Central memory CD8-positive, alpha-beta T cell (primary cell): ENCODE measurements around the gene USP2.

ENCODE experiments used
- ATAC-seq: fragments of 150-1000 bp; cut with Tn5 transposase; replicated peaks from 2 replicates; pipeline ENCODE4 v1.10.0; 2022; ENCODE audit warnings: mild to moderate bottlenecking, moderate FRiP score, moderate number of reproducible peaks; ENCODE audit not compliant: poor library complexity, severe bottlenecking; ENCODE audit errors: extremely low read depth
- DNase-seq, 2 donors: peaks; one replicate each; pipeline ENCODE4 v3.0.0; 2021; ENCODE audit warnings: low spot score in 2 of 2
- H3K27ac Mint-ChIP-seq: one replicate; pipeline ENCODE4 v1.8.0; 2022; ENCODE audit warnings: low read depth, mild to moderate bottlenecking, moderate library complexity, mixed read lengths
- H3K27me3 Mint-ChIP-seq: one replicate; pipeline ENCODE4 v1.8.0; 2022; ENCODE audit warnings: mixed read lengths
- H3K36me3 Mint-ChIP-seq: one replicate; pipeline ENCODE4 v1.8.0; 2022; ENCODE audit warnings: mild to moderate bottlenecking, moderate library complexity, mixed read lengths; ENCODE audit not compliant: insufficient read depth
- H3K4me1 Mint-ChIP-seq: one replicate; pipeline ENCODE4 v1.8.0; 2022; ENCODE audit warnings: mixed read lengths
- H3K4me3 Mint-ChIP-seq: one replicate; pipeline ENCODE4 v1.8.0; 2022; ENCODE audit warnings: mild to moderate bottlenecking, moderate library complexity, mixed read lengths
- H3K9me3 Mint-ChIP-seq: one replicate; pipeline ENCODE4 v1.8.0; 2022; ENCODE audit warnings: mixed read lengths

The USP2 gene

GRCh38 chr11:119316016-119316728, 65.3 kb downstream of the USP2 start:
- ATAC-seq (no peak), DNase-seq (no peak)
- Mint-ChIP-seq H3K9me3 (no peaks in the 10 kb centered on the region), H3K36me3 (peaks cover 2% of the 10 kb centered on the region), H3K4me1 (peaks cover 16% of the 10 kb centered on the region), H3K4me3 (peak overlapping the region; percentile 67), H3K27me3 (peaks cover 49% of the 10 kb centered on the region), H3K27ac (no peak overlapping the region)

GRCh38 chr11:119315131-119316015, 66.1 kb downstream of the USP2 start:
- Mint-ChIP-seq H3K27me3 (peaks cover 49% of the 10 kb centered on the region), H3K27ac (no peak overlapping the region)
- DNase-seq = no peak

DNA sequence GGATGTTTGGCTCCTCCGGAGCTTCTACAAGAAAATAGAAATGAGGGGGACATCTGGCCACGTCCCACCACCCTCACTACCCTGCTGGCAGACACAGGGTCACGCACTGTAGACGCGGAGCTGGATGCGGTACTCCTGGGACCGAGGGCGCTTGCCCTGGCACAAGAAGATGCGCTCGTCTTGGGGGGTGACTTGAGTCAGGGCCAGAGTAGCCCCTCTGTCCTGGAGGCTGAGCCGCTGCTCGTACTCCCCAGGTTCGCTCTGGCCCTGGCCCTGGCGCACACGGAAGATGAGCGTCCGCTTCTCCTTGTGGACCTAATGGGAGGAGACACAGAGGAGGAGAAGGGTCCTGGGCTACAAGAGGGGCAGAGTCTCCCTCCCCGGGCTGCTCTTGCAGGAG, 66.8 kb downstream of the USP2 start:
- ATAC-seq = no peak
- Mint-ChIP-seq H3K4me3 (peak overlapping the region; percentile 67), H3K36me3 (peaks cover 2% of the 10 kb centered on the region), H3K9me3 (no peaks in the 10 kb centered on the region), H3K4me1 (peaks cover 10% of the 10 kb centered on the region), H3K27ac (no peak overlapping the region), H3K27me3 (peaks cover 45% of the 10 kb centered on the region)
- DNase-seq = no peak

More at GRCh38 chr11:119315131-119316015, 66.1 kb downstream of the USP2 start:
- peak; percentile 68 for ATAC-seq
- no peaks in the 10 kb centered on the region for H3K9me3 Mint-ChIP-seq
- peaks cover 2% of the 10 kb centered on the region for H3K36me3 Mint-ChIP-seq
- peak overlapping the region; percentile 67 for H3K4me3 Mint-ChIP-seq
- peaks cover 14% of the 10 kb centered on the region for H3K4me1 Mint-ChIP-seq

DNA sequence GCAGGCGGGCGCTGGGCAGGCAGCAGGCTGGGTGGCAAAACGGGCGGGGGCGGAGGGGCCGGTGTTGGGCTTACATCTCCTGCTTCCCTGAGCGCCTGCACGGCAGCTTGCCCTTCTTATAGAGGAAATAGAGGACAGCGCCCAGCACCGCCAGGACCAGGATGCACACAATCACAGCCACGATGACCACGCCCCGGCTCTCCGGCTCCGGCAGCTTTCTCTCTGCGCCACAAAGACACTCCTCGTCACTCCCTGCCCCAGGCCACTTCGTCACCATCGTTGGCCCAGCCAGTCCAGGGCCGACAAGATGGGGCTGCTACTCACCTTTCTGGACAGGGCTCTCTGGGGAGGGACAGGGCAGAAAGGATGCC, 70.8 kb downstream of the USP2 start:
- peaks cover 5% of the 10 kb centered on the region for H3K4me1 Mint-ChIP-seq
- no peak overlapping the region for H3K4me3 Mint-ChIP-seq
- H3K36me3 Mint-ChIP-seq = peaks cover 2% of the 10 kb centered on the region
- no peaks in the 10 kb centered on the region for H3K9me3 Mint-ChIP-seq
- DNase-seq (no peak), ATAC-seq (no peak)
- peaks cover 17% of the 10 kb centered on the region for H3K27me3 Mint-ChIP-seq
- no peak overlapping the region for H3K27ac Mint-ChIP-seq

DNA sequence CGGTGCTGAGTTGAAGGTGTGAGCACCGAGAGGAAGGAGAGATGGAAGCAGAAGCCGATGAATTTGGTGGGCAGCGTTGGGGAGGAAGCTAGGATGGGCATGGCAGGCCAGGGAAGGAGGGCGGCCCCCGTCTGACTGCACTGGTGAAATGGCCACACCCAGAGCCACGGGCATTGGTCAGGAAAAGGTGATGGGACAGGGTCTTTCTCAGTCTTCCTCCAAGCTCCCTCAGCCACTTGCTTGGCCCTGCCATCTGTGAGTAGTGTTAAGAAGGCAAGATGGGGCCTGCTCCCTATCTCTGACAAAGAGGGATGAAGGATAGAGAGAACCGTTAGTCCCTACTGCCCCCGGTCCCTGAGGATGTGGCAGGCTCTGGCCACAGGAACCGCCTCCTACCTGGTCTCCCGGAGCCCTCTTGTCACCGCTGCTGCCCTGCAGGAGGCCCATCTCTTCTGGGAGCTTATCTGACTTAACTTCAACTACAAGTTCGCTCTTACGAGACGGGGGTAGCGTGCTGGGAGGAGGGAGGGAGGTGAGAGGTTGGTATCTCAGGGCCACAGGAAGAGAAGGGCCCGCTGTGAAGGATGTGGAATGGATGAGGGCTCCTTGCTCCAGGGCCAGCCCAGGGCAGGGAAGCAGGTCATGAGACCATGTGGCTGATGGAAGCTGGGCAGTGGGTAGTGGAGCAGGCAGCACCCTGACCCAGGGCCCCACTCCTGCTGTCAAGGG, 71.4 kb downstream of the USP2 start:
- Mint-ChIP-seq H3K27ac (no peak overlapping the region), H3K4me1 (no peaks in the 10 kb centered on the region), H3K4me3 (no peak overlapping the region), H3K9me3 (no peaks in the 10 kb centered on the region), H3K36me3 (peaks cover 2% of the 10 kb centered on the region), H3K27me3 (peaks cover 12% of the 10 kb centered on the region)
- DNase-seq (no peak), ATAC-seq (no peak)

- Mint-ChIP-seq H3K36me3 (peaks cover 2% of the 10 kb centered on the region), H3K27me3 (peaks cover 5% of the 10 kb centered on the region), H3K27ac (no peak overlapping the region), H3K4me1 (no peaks in the 10 kb centered on the region), H3K9me3 (no peaks in the 10 kb centered on the region), H3K4me3 (no peak overlapping the region)
- no peak for ATAC-seq
- no peak for DNase-seq
These were observed 72.1 kb downstream of the USP2 start for GRCh38 chr11:119309411-119309810.

DNA sequence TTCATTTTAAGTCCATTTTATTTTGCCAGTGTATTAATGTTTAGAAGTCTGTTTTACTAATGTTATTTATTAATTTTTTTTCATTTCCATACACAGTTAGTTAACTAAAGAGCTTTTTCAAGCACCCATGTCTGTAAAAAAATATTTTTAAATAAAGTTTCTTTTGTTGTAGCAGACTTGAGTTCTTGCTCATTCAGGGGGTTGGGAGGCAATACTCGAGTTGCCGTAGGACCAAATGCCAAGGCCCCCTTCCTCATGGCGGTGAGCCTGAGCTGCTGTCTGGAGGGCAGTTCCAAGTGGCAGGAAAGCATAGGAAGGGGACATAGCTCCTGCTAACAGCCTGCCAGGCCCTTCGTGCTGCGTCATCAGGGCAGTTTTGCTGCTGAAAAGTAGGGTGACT, 73.5 kb downstream of the USP2 start:
- no peaks in the 10 kb centered on the region for H3K9me3 Mint-ChIP-seq
- no peak for DNase-seq
- no peaks in the 10 kb centered on the region for H3K27me3 Mint-ChIP-seq
- no peak overlapping the region for H3K4me3 Mint-ChIP-seq
- no peak overlapping the region for H3K27ac Mint-ChIP-seq
- peaks cover 8% of the 10 kb centered on the region for H3K36me3 Mint-ChIP-seq
- ATAC-seq = no peak
- H3K4me1 Mint-ChIP-seq = no peaks in the 10 kb centered on the region

DNA sequence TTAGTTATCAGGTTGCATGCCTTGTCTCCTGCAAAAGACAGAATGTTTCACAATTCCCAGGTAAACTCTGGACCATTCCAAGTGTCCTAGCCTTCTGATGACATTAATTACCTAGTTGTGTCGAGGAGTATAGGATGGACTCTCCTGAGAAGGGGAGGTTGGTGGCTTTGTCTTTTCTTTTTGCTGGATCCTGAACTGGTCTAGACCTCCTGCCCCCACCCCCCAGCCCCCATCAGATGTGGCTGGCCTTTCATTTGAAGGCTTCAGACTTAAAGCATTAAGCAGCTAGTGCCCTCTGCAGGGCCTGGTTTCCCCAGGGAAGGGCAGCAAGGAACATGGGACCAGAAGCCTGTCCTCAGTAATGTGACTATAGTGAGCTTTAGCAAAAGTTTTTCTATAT, 74.3 kb downstream of the USP2 start:
- Mint-ChIP-seq H3K27ac (no peak overlapping the region), H3K4me3 (no peak overlapping the region), H3K36me3 (peaks cover 12% of the 10 kb centered on the region), H3K27me3 (no peaks in the 10 kb centered on the region), H3K9me3 (no peaks in the 10 kb centered on the region), H3K4me1 (no peaks in the 10 kb centered on the region)
- no peak for DNase-seq
- ATAC-seq = no peak

DNA sequence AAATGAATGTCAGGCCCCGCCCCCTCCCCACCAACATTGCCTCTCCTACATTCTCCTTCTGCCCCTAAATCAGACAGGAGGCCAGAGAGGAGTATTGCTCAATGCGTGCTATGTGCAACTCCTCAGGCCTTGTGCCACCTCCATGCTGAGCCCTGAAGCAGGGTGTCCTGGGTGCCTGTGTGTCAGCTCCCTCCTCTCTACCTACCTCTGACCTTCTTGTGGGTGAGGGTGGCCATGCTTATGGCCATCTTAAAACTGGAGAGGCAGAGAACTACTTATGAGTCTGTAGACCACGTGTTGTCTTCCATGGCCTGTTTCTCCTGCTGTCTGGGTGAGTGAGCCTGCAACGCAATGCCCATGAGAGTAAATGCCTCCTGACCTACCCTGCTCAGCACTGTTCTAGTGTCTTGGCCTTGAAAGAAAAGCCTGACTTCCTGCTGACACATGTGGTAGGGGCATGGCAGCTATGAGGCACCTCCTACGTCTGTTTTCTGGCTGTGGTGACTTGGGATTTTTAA, 75.1 kb downstream of the USP2 start:
- H3K4me3 Mint-ChIP-seq = no peak overlapping the region
- DNase-seq (no peak), ATAC-seq (peak; percentile 28)
- no peak overlapping the region for H3K27ac Mint-ChIP-seq
- no peaks in the 10 kb centered on the region for H3K9me3 Mint-ChIP-seq
- H3K27me3 Mint-ChIP-seq = no peaks in the 10 kb centered on the region
- no peaks in the 10 kb centered on the region for H3K4me1 Mint-ChIP-seq
- H3K36me3 Mint-ChIP-seq = peaks cover 13% of the 10 kb centered on the region

DNA sequence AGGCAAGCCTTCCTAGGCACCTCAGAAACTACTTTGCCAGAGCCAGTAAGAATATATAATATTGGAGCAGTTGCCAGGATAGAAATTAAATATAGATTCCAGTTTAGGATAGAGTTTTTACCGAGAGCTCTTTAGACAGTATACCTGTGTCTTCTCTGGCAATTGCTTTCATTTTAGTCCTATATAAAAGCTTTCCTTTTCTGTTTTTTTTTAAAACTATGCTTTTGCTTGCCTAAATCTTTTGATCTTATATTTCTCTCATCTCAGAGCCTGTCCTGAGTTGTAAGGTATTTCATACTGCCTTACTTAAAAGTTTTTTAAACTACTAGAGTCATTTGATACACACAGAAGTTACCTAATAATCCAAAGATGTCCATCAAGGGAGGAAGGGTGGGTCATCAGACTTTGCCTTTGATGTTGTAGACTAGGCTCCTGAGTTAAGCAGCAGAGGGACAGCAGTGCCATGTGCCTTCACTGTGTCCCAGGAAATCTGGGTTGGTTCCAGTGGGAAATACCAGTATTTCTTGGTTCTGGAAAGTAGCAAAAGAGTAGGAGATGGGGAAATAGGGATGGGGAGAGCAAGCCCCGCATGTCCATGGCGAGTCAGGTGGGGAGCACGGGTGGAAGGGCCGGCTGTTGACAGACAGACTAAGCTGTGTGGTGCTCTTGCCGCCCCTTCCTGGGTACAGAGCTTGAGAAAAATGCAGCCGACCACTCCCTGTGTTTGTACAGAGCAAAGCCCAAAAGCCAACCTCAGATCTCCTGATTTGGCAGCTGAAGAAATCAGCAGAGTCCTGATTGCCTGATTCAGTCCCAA, 75.7 kb downstream of the USP2 start:
- Mint-ChIP-seq H3K9me3 (no peaks in the 10 kb centered on the region), H3K27me3 (no peaks in the 10 kb centered on the region), H3K4me1 (no peaks in the 10 kb centered on the region), H3K27ac (peak overlapping the region; percentile 56), H3K4me3 (no peak overlapping the region), H3K36me3 (peaks cover 13% of the 10 kb centered on the region)
- ATAC-seq (no peak), DNase-seq (no peak)
